Raji (cell line): ENCODE measurements around the gene SCAMP1.

Experiments
- POLR2A ChIP-seq: IDR thresholded peaks from 2 replicates; pipeline ENCODE4 v1.6.1; 2011; ENCODE audit warnings: low read depth, low read length, control low read depth; ENCODE audit not compliant: insufficient read depth

The SCAMP1 gene

DNA sequence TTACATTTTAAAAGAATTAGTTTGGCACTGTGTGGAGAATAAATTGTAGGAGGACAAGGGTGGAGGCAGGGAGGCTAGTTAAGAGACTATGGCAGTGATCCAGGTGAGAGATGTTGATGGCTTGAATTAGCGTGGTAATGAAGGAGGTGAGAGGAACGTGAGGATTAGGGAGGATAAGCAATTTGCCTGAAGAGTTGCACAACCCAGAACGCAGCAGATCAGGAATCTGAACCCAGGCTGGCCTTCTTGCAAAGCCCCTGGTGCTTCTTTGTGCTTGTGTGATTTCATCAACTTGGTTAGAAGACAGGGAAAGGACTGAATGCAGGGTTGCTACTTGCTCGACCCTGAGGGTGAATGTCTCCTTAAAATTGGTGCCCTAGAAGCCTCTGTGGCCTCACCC, 6.9 kb upstream of the SCAMP1 start:
- no peak for TF ChIP-seq POLR2A

DNA sequence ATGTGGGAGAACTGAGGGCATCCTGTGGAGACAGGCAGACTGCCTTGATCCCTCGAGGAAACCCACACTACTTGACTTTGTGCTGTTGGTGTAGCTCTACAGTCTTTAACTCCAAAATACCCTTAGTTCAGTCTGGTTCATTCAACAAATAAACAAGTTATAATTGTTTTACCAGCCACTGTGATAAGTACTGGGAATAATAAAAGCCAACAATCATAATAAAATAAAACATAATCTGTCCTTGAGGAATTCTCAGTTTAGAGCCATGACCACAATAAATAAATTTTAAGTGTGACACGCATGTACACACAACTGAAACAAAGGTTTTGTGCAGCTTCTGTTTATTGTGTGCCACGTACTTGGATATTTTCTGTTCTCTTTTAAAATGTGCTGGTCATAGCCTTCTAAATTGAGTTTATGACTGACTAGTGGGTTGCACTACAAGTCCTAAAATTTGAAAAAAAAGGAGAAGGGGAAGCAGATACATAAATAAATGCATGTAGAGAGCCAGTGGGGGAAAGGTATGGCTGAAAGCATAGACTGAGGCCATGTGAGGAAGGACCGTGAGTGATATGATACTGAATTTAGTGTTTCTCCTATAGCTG, 6.2 kb upstream of the SCAMP1 start:
- no peak for TF ChIP-seq POLR2A

DNA sequence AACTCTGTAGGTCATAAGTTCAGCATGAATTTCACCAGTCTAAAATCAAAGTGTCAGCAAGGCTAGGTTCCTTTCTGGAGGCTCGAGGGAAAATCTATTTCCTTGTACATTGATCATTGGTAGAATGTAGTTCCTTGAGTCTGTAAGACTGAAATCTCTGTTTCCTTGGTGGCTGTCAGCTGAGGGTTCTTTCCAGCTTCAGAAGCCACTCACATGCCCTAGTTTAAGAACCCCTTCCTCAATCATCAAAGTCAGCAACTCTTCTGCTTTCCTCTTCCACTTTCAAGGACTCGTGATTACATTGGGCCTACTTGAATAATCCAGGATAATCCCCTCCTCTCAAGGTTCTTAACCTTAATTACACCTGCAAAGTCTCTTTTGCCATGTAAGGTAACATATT, 4.9 kb upstream of the SCAMP1 start:
- no peak for TF ChIP-seq POLR2A

DNA sequence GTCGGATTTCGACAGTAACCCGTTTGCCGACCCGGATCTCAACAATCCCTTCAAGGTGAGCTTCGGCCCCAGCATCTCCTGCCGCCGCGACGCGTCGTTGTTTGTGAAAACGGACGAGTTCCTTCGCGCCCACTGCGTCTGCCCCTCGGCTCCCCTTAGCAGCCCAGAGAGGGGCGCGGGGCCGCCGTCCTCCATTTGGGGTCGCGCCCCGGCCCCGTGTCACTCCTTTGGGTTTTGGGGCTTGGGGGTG, 182 bp downstream of the SCAMP1 start:
- TF ChIP-seq POLR2A, result no peak

DNA sequence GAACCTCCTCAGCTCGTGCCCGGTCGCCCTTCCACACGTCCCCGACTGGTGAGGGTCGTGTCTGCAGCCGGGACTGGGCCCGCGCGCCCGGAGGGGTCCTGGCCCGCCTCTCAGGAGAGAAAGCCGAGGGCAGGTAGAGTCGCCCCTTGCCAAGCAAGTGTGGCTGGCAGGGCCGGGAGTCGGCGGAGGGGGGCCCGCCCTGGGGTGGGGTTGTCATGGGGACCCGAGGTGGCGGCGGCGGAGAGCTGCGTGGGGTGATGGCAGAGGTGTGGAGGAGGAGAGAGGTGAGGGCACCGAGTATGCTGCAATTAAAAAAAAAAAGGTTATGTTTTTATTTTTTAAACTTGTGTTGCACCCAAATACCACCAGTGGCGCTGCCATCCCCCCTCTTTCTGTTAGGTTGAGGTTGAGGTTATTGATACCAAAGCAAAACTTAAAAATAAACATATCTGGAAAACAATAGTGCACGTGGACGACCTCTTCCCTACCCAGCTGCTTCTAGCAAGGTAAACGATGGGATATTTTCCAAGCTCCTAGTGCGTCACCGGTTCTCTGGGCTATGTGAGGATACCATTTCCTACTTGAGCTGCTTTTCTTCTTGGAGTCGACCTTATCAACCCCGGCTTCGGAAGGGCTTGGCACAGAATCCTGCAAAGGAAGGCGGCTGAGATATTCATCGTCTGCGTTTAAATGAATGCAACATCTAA, 660 bp downstream of the SCAMP1 start:
- no peak for TF ChIP-seq POLR2A

DNA sequence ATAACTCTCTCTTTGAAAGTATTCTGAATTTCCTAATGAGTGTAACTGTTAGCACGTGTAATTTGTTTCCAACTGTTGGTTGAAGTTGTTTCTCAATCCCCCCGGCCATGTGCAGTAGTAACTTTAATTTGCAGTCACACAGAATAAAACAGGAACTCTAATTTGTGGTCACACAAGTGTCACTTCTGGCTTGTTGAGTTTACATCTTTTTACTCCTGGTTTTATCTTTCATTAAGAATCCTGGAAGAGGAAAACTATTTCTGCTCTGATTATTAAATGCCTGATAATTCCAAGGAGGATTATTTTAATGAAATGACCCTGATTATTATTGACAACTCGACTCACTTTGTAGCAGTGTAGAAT, 1.2 kb downstream of the SCAMP1 start:
- no peak for TF ChIP-seq POLR2A

DNA sequence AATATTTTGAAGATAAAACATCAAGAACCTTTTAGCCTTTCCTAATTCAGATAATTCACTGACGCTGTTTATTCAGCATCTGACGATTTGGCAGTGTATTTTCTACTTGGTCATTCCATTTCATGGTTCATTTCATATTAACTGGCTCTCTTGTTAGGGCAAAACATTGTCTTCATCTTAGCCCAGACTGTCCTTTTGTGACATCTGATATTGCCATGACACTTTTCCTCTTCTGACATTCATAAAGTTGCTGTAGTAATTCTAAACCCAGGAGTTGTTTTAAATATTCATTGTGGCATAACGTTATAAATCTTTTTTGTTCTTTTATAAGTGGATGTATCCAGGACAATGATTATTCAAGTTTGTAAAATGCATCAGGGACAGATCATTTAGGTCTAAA, 1.8 kb downstream of the SCAMP1 start:
- TF ChIP-seq POLR2A, result no peak

DNA sequence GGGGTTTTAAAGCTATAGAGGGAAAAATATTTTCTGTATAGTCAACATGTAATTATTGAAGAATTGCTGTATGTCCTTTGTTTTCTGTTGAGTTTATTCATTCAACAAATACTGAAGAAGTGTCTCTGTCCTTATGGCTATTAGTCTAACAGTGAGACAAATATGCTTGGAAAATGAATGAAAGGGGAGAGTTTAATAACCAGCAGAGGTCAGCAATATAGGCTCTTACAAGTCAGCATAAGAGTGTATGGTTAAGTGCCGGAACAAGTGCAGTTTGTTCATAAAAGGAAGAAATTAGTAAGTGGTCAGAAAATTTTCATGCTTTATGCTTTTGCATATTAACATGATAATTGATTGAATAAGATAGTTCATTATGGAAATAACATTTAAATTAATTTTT, 3.6 kb downstream of the SCAMP1 start:
- TF ChIP-seq POLR2A, result no peak

DNA sequence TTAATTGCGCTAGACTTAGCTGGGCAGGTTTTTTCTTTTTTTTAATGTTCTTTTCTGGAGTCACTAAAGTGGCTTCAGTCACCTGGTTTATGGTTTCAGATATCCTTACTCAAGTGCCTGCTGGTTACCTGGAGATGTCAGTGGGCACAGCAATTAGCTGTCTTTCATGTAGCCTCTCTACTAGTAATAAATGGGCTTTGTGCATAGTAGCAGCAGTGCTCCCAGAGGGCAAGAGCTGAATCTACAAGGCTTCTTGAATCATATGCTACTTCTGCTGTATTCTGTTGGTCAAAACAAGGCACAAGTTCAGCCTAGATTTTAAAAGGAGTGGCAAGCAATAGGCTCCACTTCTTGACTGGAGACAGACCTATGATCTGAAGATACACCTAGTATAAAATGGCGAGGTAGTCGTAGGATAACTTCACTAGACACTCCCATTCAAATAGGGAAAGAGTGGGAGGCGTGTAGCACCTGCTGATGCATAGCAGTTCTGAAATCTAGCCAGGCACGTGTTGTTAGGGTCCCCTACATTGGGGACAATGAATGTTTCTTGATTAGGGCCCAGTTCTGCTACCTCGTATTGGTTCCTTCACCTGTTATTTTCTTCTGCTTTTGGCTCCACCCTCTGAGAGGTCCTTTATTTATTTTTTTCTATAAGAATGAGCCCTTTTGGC, 7.0 kb downstream of the SCAMP1 start:
- TF ChIP-seq POLR2A, result no peak

DNA sequence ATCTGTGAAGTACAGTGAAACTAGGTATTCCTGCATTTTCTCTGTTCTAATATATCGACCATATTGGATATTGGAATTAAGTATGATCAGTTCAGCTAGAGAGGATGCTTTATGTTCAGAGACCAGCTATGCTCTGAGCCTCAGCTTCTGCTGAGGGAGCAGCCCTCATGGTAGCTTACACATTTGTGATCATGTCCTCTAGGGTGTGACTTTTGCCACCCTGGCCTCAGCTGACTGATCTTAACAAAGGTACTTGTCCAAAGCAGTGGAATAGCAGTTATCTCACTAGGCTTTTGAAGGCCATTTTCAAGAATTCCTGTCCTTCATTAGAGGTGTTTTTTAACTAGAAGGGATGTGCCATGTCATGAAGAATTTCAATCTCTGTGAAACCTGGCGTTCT, 9.3 kb downstream of the SCAMP1 start:
- TF ChIP-seq POLR2A, result no peak

DNA sequence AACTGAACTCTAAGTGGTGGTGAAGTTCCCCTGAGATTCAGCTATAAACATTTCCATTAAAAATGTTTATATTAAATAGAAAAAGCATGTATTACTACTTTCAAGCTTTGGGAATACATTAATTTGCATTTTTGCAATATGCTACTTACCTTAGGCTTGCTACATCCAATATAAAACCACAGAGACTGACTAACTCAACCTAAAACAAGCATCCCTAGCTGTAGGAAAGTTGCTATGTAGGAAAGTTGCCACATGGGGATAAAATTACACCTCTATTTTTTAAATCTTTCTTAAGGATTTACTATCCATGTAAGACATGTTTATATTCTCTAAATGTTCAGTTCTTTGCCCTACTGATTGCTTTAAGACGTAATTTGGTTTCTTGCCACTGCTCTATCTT, 12.8 kb downstream of the SCAMP1 start:
- TF ChIP-seq POLR2A, result no peak

DNA sequence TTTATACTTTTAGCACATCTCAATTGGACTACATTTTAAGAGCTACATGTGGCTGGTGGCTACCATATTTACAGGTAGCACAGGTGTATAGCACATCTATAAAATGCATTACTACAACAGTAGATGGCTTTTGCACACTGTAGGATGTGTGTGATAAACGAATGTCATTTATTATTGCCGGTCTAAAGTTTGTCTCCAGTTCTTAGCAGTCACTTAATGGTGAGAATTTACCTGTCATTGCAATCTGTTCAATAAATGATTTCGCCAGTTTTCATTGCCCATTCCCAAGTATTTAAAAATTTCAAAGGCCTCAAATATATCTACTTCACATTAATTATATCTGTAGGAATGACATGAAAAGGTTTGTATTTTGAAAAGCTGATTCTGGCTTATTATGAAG, 15.9 kb downstream of the SCAMP1 start:
- TF ChIP-seq POLR2A, result no peak

DNA sequence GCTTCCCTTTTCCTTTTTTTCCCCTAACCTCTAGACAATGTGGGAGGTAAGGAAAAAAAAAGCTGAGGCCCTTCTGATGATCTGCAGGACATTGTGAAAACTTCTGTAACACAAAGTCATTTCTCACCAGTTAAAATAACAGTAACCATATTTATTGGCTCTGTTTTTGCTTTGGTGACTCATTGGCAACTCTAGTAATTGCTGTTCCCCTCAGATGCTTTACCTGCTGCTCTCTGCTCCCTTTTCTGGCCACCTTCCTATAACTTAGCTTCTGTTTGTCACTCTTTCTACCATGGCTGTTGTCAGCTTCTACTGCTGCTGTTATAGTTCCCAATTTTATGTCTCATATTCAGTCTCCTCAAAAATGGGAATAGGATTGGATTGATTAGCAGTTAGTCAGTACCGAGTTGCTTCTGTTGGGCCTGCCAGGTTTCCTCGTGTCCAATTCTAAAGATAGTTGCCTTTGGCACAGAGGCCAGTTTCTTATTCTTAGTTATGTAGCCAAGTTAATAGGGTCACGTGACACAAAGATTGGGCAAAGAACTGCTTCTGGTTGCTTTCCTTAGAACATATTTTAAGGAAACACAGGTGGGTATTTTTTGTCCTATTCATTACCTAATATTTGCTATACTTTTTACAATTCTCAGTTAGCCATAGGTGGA, 16.8 kb downstream of the SCAMP1 start:
- TF ChIP-seq POLR2A, result no peak

DNA sequence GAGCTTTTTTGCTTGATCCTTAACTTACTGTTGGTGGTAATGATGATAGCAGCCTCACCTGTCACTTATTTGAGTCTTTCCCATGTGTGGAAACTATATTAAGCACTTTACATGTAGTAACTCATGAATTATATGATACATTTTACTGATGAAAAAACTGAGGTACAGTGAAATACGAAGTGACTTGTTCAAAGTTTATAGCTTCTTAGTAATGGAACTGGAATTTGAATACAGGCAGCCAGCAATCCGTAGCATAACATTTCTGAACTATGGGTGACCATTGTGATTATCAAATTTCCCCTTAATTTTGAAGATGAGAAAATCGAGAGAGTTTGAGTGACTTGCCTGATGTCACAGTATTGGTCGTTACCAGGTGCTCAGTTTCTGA, 17.3 kb downstream of the SCAMP1 start:
- TF ChIP-seq POLR2A, result no peak

DNA sequence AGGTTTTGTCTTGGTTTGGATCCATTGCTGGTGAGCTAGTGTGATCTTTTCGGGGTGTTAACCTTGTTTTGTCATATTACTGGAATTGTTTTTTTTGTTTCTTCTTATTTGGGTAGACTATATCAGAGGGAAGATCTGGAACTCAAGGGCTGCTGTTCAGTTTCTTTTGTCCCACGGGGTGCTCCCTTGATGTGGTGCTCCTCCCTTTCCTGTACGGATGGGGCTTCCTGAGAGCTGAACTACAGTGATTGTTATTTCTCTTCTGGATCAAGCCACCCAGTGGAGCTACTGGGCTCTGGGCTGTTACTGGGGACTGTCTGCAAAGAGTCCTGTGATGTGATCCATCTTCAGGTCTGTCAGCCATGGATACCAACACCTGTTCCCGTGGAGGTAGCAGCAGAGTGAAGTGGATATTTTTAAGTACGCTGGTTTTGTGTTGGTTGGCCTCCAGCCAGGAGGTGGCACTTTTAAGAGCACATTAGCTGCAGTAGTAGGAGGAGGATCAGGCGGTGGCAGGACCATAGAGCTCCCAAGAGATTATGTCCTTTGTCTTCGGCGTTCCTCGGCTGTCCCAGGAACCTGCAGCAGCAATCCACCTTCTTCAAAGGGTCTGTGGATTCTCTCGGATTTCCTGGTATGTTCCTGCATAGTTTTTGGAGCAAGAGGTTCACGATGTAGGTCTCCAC, 27.2 kb downstream of the SCAMP1 start:
- no peak for TF ChIP-seq POLR2A

DNA sequence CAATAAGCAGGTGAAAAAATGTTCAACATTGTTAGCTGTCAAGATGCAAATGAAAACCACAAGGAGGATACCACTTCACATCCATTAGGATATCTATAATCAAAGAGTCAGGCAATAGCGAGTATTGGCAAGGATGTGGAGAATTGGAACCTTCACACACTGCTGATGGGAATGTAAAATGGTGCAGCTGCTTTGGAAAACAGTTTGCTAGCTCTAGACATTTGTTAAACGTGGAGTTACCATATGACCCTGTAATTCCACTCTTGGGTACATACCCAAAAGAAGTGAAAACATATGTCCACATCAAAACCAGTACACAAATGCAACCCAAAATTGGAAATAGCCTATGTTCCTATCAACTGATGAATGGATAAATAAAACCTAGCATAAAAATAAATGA, 37.4 kb downstream of the SCAMP1 start:
- TF ChIP-seq POLR2A, result no peak
